Osteoblast (primary cell): Measurements from ENCODE around the gene COA1. TPM values are rescaled to one million over a fixed set of nuclear protein-coding genes. Genes with fewer than 3 reads are reported as not detected.
A peak's percentile ranks its signal among the peaks of the same experiment; 100 is the strongest.

Source experiments
- DNase-seq: peaks from one replicate; pipeline ENCODE4 v3.0.0; 2011; ENCODE audit warnings: low spot score, mixed read lengths; ENCODE audit not compliant: insufficient read length; ENCODE audit errors: missing footprints
- H2AFZ ChIP-seq: 2 replicates; pipeline ENCODE4 v1.6.0; 2011; ENCODE audit warnings: mild to moderate bottlenecking, low read length
- H3K27ac ChIP-seq: 2 replicates; pipeline ENCODE4 v1.5.1; 2011; ENCODE audit warnings: mild to moderate bottlenecking, low read depth, low read length, moderate library complexity
- H3K27me3 ChIP-seq: 2 replicates; pipeline ENCODE4 v1.6.0; 2012; ENCODE audit warnings: mild to moderate bottlenecking, control low read depth, inconsistent platforms, low read length, moderate library complexity; ENCODE audit not compliant: insufficient read depth
- H3K36me3 ChIP-seq: 2 replicates; pipeline ENCODE4 v1.5.1; 2011; ENCODE audit warnings: mild to moderate bottlenecking, low read length, control low read depth, moderate library complexity; ENCODE audit not compliant: insufficient read depth
- H3K4me1 ChIP-seq: 2 replicates; pipeline ENCODE4 v1.5.1; 2011; ENCODE audit warnings: mild to moderate bottlenecking, low read length, control low read depth, moderate library complexity; ENCODE audit not compliant: insufficient read depth
- H3K4me2 ChIP-seq: 2 replicates; pipeline ENCODE4 v1.6.0; 2011; ENCODE audit warnings: mild to moderate bottlenecking, low read length; ENCODE audit not compliant: insufficient read depth
- H3K4me3 ChIP-seq: fragments of 200-600 bp; sonication (generic); 3 replicates; pipeline ENCODE4 v1.5.1; 2012; ENCODE audit warnings: mild to moderate bottlenecking, low read length, inconsistent platforms; ENCODE audit not compliant: insufficient read depth
- H3K79me2 ChIP-seq: 2 replicates; pipeline ENCODE4 v1.6.0; 2012; ENCODE audit warnings: mild to moderate bottlenecking, low read length, control low read depth, inconsistent platforms; ENCODE audit not compliant: insufficient read depth
- H3K9me3 ChIP-seq: 2 replicates; pipeline ENCODE4 v1.5.1; 2011; ENCODE audit warnings: low read depth, low read length, control low read depth
- H4K20me1 ChIP-seq: 2 replicates; pipeline ENCODE4 v1.6.0; 2012; ENCODE audit warnings: mild to moderate bottlenecking, low read length, control low read depth; ENCODE audit not compliant: insufficient read depth
- total RNA-seq: library from RNA; depleted of rRNA; stranded (reverse); fragments of >200 nt; gene quantifications from 2 replicates; pipeline ENCODE4 v1.2.3, GENCODE V29; 2012
- TF ChIP-seq, protein P1 (sequence below): IDR thresholded peaks from 2 replicates; pipeline ENCODE4 v1.5.1; 2011; ENCODE audit warnings: mild to moderate bottlenecking, low read depth, low read length, moderate library complexity; ENCODE audit errors: extremely low read depth

The COA1 gene
- total RNA-seq, 1 donor, result 34.0 TPM

DNA sequence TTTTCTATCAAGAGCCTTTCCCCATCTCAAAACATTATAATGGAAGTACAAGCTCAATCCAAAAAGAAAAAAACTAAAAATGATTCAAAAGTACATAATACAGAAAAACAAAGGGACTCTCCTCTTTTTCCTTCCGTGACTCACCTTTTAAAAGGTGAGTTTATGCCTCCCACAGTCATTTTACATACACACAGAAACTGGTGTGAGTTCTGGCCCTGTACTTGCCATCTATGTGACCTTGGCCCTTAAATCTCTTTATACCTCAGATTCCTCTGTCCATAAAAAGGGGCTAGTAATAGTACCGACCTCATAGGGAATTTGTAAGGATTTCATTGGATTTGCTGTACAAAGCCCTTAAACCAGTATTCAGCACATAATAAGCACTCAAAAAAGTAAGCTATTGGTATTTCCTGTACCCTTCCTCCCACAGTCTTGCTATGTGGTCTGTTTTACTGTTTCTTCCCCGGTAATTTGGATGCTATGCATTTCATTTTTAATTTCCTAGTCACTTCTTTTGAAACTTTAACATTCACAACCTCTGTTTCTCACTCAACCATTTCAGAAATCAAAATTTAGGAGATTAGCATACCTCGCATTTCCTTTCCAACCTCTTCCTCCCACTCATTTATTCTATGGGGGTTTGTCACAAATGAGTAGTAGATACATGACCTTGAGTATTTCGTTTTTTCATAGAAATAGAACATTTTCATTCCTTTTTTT lies 107.4 kb downstream of the COA1 start:
- TF ChIP-seq, protein P1, sequence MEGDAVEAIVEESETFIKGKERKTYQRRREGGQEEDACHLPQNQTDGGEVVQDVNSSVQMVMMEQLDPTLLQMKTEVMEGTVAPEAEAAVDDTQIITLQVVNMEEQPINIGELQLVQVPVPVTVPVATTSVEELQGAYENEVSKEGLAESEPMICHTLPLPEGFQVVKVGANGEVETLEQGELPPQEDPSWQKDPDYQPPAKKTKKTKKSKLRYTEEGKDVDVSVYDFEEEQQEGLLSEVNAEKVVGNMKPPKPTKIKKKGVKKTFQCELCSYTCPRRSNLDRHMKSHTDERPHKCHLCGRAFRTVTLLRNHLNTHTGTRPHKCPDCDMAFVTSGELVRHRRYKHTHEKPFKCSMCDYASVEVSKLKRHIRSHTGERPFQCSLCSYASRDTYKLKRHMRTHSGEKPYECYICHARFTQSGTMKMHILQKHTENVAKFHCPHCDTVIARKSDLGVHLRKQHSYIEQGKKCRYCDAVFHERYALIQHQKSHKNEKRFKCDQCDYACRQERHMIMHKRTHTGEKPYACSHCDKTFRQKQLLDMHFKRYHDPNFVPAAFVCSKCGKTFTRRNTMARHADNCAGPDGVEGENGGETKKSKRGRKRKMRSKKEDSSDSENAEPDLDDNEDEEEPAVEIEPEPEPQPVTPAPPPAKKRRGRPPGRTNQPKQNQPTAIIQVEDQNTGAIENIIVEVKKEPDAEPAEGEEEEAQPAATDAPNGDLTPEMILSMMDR, result no peak
- Histone ChIP-seq H3K27me3 (no peaks in the 10 kb centered on the region), H3K4me3 (no peak overlapping the region), H3K79me2 (peaks cover 95% of the 10 kb centered on the region), H2AFZ (no peak overlapping the region), H3K27ac (peak overlapping the region; percentile 65), H3K9me3 (no peaks in the 10 kb centered on the region), H3K36me3 (peaks cover 85% of the 10 kb centered on the region), H3K4me1 (peaks cover 50% of the 10 kb centered on the region), H4K20me1 (peaks cover 21% of the 10 kb centered on the region), H3K4me2 (peak overlapping the region; percentile 49)
- DNase-seq, result peak; percentile 58

- Histone ChIP-seq H3K4me1 (peaks cover 44% of the 10 kb centered on the region), H3K4me3 (no peak overlapping the region), H3K27ac (peak overlapping the region; percentile 37), H3K79me2 (peaks cover 95% of the 10 kb centered on the region), H3K27me3 (no peaks in the 10 kb centered on the region), H2AFZ (no peak overlapping the region), H3K9me3 (no peaks in the 10 kb centered on the region), H3K36me3 (peaks cover 77% of the 10 kb centered on the region), H3K4me2 (no peak overlapping the region), H4K20me1 (peaks cover 28% of the 10 kb centered on the region)
- TF ChIP-seq, protein P1, result no peak
- DNase-seq, result no peak
Observed at GRCh38 chr7:43619213-43620012, 109.9 kb downstream of the COA1 start.

GRCh38 chr7:43618073-43618472 lies 111.2 kb downstream of the COA1 start:
- TF ChIP-seq, protein P1, result no peak
- no peak for DNase-seq
- peaks cover 95% of the 10 kb centered on the region for H3K79me2 ChIP-seq
- H3K4me1 ChIP-seq, result peaks cover 50% of the 10 kb centered on the region
- H3K9me3 ChIP-seq, result no peaks in the 10 kb centered on the region
- H3K4me3 ChIP-seq, result no peak overlapping the region
- no peak overlapping the region for H3K4me2 ChIP-seq
- H3K27ac ChIP-seq, result peak overlapping the region; percentile 26
- peaks cover 76% of the 10 kb centered on the region for H3K36me3 ChIP-seq
- H4K20me1 ChIP-seq, result peaks cover 33% of the 10 kb centered on the region
- H2AFZ ChIP-seq, result no peak overlapping the region
- no peaks in the 10 kb centered on the region for H3K27me3 ChIP-seq

DNA sequence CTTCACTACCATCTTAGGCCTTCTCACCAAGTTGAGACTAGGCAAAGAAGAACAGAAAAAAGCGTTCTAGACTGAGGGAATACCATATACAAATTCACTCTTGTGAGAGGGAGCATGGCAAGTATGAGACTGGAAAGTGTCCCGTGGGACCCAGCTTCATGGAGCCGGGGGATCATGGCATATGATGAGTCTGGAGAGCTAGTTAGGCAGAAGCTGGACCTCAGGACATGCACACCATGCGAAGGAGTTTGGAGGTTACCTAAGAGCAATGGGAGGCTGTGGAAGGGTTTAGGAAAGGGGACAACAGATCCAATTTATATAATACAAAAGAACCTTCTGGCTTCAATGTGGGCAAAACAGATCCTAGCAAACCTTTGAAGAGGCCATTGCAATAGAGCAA lies 112.3 kb downstream of the COA1 start:
- H4K20me1 ChIP-seq, result peaks cover 40% of the 10 kb centered on the region
- no peak overlapping the region for H3K4me2 ChIP-seq
- TF ChIP-seq, protein P1, result no peak
- peaks cover 65% of the 10 kb centered on the region for H3K36me3 ChIP-seq
- no peak overlapping the region for H3K27ac ChIP-seq
- H3K79me2 ChIP-seq, result peaks cover 89% of the 10 kb centered on the region
- no peak overlapping the region for H3K4me3 ChIP-seq
- no peaks in the 10 kb centered on the region for H3K9me3 ChIP-seq
- H3K27me3 ChIP-seq, result no peaks in the 10 kb centered on the region
- no peak for DNase-seq
- peaks cover 56% of the 10 kb centered on the region for H3K4me1 ChIP-seq
- no peak overlapping the region for H2AFZ ChIP-seq
